NB4 (cell line): Measurements from ENCODE around the gene DLG2.

Source experiments
- DNase-seq: peaks from one replicate; pipeline ENCODE4 v3.0.0; 2010; ENCODE audit warnings: low read depth
- H3K4me3 ChIP-seq: one replicate; pipeline ENCODE4 v1.5.1; 2011; ENCODE audit warnings: mild to moderate bottlenecking, low read depth, low read length, moderate library complexity
- CTCF ChIP-seq: IDR thresholded peaks from one replicate; pipeline ENCODE4 v1.5.1; 2012; ENCODE audit warnings: low read depth, low read length
- MYC ChIP-seq: IDR thresholded peaks from 2 replicates; pipeline ENCODE4 v1.6.1; 2011; ENCODE audit warnings: low read depth, low read length
- POLR2A ChIP-seq: IDR thresholded peaks from 2 replicates; pipeline ENCODE4 v1.6.1; 2011; ENCODE audit warnings: mild to moderate bottlenecking; ENCODE audit not compliant: insufficient read length; ENCODE audit errors: extremely low read depth
- TF ChIP-seq, protein P1 (sequence below): IDR thresholded peaks from 2 replicates; pipeline ENCODE4 v1.6.1; 2011; ENCODE audit warnings: low read depth, low read length

DLG2 gene

DNA sequence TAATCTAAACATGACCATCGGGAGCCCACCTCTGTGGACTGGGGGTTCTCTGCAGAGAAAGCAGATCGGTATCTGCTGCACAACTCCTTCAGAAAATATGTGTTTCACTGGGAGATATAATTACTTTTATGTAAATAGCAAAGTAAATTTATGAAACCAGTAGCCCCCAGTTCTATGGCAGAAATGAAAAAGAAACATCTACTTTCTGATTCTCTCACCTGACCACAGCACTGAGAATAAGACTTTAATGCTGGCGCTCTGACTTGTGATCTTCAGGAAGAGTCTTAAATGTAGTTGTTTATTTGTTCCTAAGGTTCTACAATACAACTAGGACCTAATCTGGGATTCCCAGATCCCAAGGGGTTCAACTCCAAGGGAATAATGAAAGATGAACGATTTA, 518.0 kb downstream of the DLG2 start:
- TF ChIP-seq MYC (no peak), CTCF (no peak), POLR2A (no peak)
- TF ChIP-seq, protein P1, sequence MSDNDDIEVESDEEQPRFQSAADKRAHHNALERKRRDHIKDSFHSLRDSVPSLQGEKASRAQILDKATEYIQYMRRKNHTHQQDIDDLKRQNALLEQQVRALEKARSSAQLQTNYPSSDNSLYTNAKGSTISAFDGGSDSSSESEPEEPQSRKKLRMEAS, result no peak
- H3K4me3 ChIP-seq, result no peak overlapping the region
- DNase-seq, result no peak

- DNase-seq, result no peak
- TF ChIP-seq CTCF (no peak), POLR2A (no peak), MYC (no peak)
- TF ChIP-seq, protein P1, result no peak
These were observed 521.3 kb downstream of the DLG2 start for GRCh38 chr11:85105868-85106267.

GRCh38 chr11:85099522-85099921, 527.6 kb downstream of the DLG2 start:
- TF ChIP-seq CTCF (no peak), POLR2A (no peak), MYC (no peak)
- TF ChIP-seq, protein P1, result no peak
- H3K4me3 ChIP-seq, result no peak overlapping the region
- no peak for DNase-seq

More at GRCh38 chr11:85105868-85106267, 521.3 kb downstream of the DLG2 start:
- no peak overlapping the region for H3K4me3 ChIP-seq

- no peak for TF ChIP-seq MYC
- no peak for TF ChIP-seq POLR2A
- TF ChIP-seq, protein P1, result no peak
- no peak for TF ChIP-seq CTCF
- DNase-seq, result no peak
These were observed 528.1 kb downstream of the DLG2 start for GRCh38 chr11:85098996-85099395.

GRCh38 chr11:85096939-85097338, 530.2 kb downstream of the DLG2 start:
- no peak for TF ChIP-seq MYC
- TF ChIP-seq CTCF, result no peak
- TF ChIP-seq POLR2A, result no peak
- TF ChIP-seq, protein P1, result no peak
- H3K4me3 ChIP-seq, result no peak overlapping the region
- peak; percentile 38 for DNase-seq

More at GRCh38 chr11:85098996-85099395, 528.1 kb downstream of the DLG2 start:
- H3K4me3 ChIP-seq, result no peak overlapping the region

DNA sequence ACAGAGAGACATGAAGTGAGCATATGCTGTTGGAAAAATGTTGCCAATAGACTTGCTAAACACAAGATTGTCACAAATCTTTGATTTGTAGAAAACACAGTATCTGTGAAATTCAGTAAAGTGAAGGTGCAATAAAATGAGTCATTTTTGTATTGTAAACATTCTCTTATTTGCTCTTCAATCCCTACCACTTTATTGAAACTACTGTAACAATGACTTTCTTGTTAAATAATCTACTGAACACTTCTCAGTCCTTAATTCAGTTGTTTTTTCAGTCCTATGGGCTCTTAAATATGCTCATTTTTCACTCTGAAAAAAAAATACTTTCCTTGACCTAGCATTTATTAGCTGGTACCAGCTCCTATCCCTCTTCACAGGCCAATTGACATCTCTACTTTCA, 531.9 kb downstream of the DLG2 start:
- DNase-seq, result no peak
- no peak overlapping the region for H3K4me3 ChIP-seq
- TF ChIP-seq, protein P1, result no peak
- TF ChIP-seq MYC, result no peak
- TF ChIP-seq CTCF, result no peak
- TF ChIP-seq POLR2A, result no peak
